Stimulated activated CD4-positive, alpha-beta T cell treated with anti-CD3 and anti-CD28 coated beads, Interleukin-15, amount 100 ng/mL, for 1 hour (primary cell): ENCODE data around the gene TEKT3.

Source experiments
- DNase-seq, 2 donors: peaks; one replicate each; pipeline ENCODE4 v3.0.0-alpha.2; 2020; ENCODE audit warnings: low read depth in 1 of 2, low spot score in 1 of 2

Gene TEKT3

DNA sequence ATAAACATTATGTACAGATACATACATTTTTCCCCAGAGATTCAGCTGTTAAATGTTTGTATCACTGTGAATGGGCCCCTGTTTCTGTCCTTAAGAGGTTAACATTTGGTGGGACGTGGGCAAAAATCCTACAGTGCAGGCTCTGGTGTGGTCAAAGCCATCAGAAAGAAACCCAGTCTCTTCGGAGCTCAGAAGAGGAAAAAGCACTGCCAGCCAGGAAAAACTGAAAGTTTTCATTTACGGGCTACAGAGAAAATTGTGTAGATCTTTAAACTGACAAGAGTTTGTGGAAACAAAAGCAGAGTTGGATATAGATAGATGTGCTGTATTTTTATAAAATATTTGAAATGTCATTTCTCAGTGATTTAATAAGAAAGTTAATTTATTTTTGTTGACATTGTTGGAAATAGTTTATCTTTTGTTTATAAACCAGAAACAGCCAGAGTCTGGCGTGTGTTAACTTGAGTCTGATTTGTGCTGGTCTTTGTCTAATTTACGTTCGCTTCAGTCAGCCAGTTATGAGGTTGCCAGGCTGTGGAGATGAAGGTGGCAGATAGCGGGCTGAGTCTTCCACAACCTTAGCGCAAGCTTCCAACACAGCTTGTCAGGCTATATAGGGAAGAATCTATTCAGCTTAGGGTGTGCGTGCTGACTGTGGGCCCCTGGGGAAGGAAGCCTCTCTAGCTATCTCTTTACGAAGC, 9.5 kb upstream of the TEKT3 start:
- DNase-seq, result no peak

- DNase-seq, result no peak
Measured at GRCh38 chr17:15349119-15349518, 7.7 kb upstream of the TEKT3 start.

DNA sequence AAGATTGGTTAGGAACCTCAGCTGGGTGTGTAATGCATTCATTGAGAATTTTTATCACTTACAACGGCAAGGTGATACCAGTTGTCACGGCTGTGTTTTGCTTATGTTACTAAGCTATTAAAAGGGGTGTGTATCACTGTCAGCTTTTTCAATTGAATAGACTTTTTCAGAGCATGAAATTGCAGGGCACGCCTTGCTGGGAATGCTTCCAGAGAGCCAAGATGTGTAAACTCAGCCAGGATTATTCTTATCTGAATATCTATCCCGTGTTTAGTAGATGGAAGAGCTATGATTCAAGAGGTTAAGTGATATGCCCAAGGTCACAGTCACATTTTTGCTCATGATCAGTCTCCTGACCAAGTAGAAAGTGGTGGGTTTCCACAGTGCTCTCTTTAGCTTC, 6.6 kb upstream of the TEKT3 start:
- no peak for DNase-seq

GRCh38 chr17:15346066-15346595, 4.7 kb upstream of the TEKT3 start:
- DNase-seq, result no peak

DNA sequence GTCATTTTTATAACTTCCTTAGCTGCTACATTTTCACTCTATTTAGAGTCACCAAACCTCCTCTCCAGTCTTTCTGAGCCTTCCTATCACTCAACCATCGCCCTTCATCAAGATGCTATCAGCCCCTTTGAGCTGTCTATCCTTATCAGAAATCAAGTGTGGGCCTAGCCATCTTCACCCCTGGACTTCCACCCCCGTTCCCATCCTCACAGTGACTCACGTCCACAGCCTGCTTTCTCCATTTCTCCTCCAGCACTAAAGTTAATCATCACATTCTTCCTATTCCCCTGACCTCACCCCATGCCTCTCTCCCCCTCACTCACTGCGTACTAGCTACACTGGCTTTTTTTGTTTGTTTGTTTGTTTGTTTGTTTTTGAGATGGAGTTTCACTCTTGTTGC, 2.4 kb upstream of the TEKT3 start:
- DNase-seq, result no peak

DNA sequence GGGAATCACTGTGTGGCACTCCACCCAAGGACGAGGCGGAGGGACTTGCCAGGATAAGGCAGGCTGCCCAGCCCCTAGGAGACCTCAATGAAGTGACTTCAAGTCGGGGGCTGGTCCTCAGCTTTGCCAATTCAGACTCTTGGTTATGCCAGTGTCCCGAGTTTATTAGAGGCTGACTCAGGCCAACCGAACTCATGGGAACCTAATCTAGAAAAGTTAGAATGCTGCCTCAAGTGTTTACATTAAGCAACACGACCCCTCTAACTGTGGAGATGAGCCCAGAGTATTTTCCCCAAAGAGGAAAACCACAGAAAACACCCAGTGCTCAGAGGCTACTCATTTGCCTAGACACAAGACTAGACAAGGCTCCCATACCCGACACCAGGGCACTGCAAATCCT, 1.1 kb upstream of the TEKT3 start:
- DNase-seq, result no peak

GRCh38 chr17:15341966-15342365, 569 bp upstream of the TEKT3 start:
- no peak for DNase-seq

GRCh38 chr17:15340966-15341365, 431 bp downstream of the TEKT3 start:
- DNase-seq, result no peak

GRCh38 chr17:15335446-15335845, 6.0 kb downstream of the TEKT3 start:
- no peak for DNase-seq

DNA sequence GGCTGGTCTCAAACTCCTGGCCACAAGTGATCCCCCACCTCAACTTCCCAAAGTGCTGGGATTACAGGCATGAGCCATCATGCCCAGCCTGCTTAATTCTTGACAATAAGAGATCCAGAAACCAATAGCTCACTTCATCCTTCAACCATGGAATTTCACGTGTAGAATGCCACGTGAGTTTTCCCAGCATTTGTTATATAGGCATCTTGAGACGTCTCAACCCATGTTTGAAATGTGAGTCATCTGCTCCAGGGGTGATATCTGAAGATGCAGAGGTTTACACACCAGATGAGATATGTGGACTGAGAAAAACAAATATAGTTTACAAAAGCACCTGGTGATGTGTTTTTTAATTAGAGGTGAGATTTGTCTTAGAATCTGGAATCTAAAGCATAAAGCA, 7.1 kb downstream of the TEKT3 start:
- no peak for DNase-seq

- DNase-seq, result no peak
Measured at GRCh38 chr17:15332338-15332737, 9.1 kb downstream of the TEKT3 start.

DNA sequence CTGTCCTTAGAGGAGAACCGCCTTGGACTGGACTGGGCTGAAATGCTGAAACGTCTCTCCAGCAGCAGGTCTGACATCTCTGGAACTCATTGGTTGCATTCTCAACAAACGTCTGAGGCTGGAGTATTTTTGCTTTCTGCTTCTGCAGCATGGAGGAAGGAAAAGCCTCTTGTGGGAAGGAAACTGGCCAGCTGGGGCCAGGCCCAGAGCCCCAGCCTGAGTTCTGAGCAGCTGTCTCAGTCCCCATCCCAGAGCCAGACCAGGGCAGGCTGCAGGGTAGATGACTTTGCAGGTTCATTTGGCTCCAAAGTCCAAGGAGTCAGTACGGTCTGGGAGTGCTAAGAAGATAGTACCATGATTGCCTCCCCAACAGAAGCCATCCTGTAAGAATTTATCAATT, 18.3 kb downstream of the TEKT3 start:
- no peak for DNase-seq

GRCh38 chr17:15321556-15322251, 19.7 kb downstream of the TEKT3 start:
- no peak for DNase-seq

DNA sequence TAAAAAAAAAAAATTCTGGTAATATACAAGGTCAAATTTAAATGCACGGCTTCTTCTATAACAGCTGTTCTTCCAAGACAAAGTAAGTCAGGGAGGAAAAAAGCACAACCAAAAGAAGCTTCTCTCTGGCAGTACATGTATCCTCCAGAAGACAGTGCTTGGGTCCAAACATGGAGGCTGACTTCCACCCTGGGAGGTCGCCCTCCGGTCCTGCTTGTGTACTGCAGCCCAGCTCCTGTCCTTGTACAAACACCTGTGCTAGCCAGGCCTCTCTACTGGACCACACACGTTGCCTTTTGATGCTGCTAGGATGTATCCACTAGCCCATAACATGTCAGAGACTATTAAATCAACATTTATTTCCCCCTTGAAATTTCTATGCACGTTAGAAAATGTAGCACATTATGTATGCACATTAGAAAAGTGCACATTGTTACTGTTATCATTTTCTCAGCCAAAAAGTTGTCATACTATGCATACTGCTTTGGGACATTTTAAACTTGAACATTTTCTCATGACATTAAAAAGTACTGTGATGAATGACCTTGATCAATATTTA, 21.9 kb downstream of the TEKT3 start:
- no peak for DNase-seq

- DNase-seq, result no peak
Measured at GRCh38 chr17:15311996-15312395, 29.4 kb downstream of the TEKT3 start.

DNA sequence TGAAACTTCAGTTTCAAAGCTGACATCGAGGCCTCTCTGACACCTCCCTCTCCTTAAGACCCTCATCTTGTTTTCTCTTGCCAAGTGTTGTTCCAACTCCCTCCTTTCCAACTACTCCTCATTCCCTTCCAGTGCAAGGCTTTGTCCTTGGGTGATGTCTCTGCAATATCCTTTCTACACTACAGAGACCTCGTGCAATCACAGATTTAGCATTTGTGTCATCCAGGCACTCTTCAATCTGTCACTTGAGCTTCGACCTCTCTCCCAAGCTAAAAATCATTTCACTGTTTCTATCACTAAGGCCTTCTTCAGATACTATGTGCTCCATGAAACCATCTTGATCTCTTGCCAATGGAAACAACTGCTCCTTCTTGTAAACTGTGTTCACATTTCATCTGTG, 31.6 kb downstream of the TEKT3 start:
- DNase-seq, result no peak

GRCh38 chr17:15309236-15309635, 32.2 kb downstream of the TEKT3 start:
- DNase-seq, result no peak

GRCh38 chr17:15308758-15309157, 32.6 kb downstream of the TEKT3 start:
- no peak for DNase-seq

DNA sequence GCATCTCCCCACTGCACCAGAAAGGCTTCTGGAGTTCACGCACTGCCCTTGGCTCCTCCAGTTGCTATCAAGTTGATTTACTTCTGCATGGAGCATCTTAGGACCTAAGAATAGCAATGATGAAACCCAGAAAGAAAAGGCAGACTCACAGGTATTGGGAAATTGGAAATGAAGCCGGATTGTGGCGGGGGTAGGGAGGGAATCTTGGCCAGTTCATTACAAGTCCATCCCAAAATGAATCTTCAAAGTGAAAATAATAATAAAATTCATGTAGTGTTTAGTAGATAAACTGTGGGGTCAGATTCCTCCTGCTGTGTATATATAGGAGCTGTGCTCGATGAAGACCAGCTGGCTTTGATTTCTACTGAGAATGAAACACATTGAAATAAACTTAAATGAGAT, 33.7 kb downstream of the TEKT3 start:
- DNase-seq, result no peak

DNA sequence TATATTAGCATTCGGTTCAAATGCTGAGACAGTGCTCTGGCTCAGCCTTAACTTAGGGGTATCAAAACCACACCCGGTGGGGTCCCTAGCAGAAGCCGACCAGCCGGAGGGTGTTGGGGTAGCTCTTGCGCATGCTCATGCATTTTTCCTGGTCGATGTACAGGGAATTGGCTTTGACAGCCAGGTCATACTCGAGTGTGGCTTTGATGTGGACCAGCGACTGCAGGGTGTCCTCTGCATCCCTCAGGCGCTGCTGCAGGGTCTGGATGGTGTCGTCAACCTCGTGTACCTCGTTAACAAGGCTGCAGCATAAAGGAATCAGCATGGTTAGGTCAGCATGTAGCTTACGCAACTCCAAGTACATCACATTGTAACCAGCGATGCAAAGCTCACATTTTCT, 37.5 kb downstream of the TEKT3 start:
- DNase-seq, result no peak

DNA sequence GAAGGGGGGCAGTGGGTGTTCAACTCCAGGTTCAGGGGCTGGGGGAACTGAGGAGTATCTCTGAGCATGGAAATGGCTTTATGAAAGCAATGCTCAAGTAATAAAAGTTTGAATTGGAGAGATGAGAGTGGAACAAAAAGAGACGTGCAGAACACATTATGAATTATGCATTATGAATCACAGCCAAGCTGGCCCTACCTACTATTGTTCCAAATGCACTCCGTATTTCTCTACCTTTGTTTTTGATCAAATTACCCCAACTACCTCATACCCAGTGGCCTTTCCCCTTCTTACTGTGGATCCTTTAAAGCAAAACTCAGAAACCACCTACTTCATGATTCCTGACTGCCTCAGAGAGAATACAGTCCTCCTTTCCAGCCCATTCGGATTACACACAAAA, 38.1 kb downstream of the TEKT3 start:
- DNase-seq, result no peak

DNA sequence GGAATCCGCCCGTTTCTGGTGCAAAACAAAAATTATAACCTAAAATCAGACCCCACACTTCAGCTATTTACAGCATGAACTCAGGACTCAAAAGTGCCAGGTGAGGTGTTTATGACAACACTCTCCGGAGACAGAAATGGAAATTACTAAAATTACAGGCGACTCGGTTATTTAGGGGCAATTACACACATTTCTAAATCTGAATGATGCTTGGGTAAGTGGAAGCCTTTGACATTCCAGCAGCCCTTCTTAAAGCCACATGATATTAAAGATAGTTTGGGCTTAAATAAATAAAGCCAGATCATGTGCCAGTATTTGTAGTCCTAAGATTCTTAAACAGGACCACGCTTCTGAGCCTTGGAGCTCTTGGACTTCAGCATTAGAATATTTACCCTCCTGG, 39.6 kb downstream of the TEKT3 start:
- DNase-seq, result no peak
